Neural cell (in vitro differentiated cells): Measurements from ENCODE around the gene HAO2.

Experiments
- CTCF ChIP-seq: fragments of 450-650 bp; IDR thresholded peaks from 2 replicates; pipeline ENCODE4 v1.5.1; 2014; ENCODE audit warnings: antibody characterized with exemption, mild to moderate bottlenecking, moderate library complexity; ENCODE audit not compliant: poor library complexity, severe bottlenecking
- EP300 ChIP-seq: fragments of 450-650 bp; conservative IDR thresholded peaks from 2 replicates; pipeline ENCODE4 v1.6.1; 2014; ENCODE audit warnings: antibody characterized with exemption, mild to moderate bottlenecking, moderate library complexity; ENCODE audit not compliant: poor library complexity, severe bottlenecking
- POLR2AphosphoS5 ChIP-seq: IDR thresholded peaks from 2 replicates; pipeline ENCODE4 v1.6.1; 2012
- REST ChIP-seq: IDR thresholded peaks from 2 replicates; pipeline ENCODE4 v1.6.1; 2012; ENCODE audit warnings: borderline replicate concordance
- TAF1 ChIP-seq: IDR thresholded peaks from 2 replicates; pipeline ENCODE4 v1.6.1; 2012; ENCODE audit warnings: low read depth

- TF ChIP-seq REST (no peak), CTCF (no peak), POLR2AphosphoS5 (no peak), EP300 (no peak), TAF1 (no peak)
Measured at GRCh38 chr1:119336848-119337247, 31.7 kb upstream of the HAO2 start.
